ENCODE measurements around the gene BCL11B.

GRCh38 chr14:99280066-99280731, 8.2 kb upstream of the BCL11B start:
- no peak for TF ChIP-seq CTCF (IDR thresholded peaks at IDR 0.05)
- no peak for TF ChIP-seq POLR2A (IDR thresholded peaks at IDR 0.05)

Measured in Peyer's patch (tissue), 4 donors.